ENCODE results near the gene GRWD1. TPM values are rescaled to one million over a fixed set of nuclear protein-coding genes. Genes with fewer than 3 reads are reported as not detected.

Gene GRWD1
- total and polyA plus RNA-seq, 2 experiments from 2014 or later = 25.2 to 33.1 TPM

- no peak overlapping the region for H3K4me3 ChIP-seq
- H3K79me2 ChIP-seq = no peaks in the 10 kb centered on the region
- no peaks in the 10 kb centered on the region for H3K9me3 ChIP-seq (ENCODE audit: low read depth)
- no peaks in the 10 kb centered on the region for H3K4me1 ChIP-seq (ENCODE audit: insufficient read depth)
- no peaks in the 10 kb centered on the region for H3K9me2 ChIP-seq (replicated peaks; ENCODE audit: insufficient read depth)
- 52% methylated on average over 3 of the region's 14 CpGs for WGBS (ENCODE audit: low lambda C conversion rate, missing lambda C conversion rate)
- peak; percentile 84 for DNase-seq (ENCODE audit: low spot score)
- TF ChIP-seq CTCF (IDR thresholded peaks at IDR 0.05; ENCODE audit: poor library complexity) (no peak), EZH2 (IDR thresholded peaks at IDR 0.05; ENCODE audit: borderline replicate concordance) (no peak), EZH2phosphoT487 (IDR thresholded peaks at IDR 0.05; ENCODE audit: low read depth, severe bottlenecking, unreplicated experiment) (no peak)
- H3K27me3 ChIP-seq = no peaks in the 10 kb centered on the region
- peak overlapping the region; percentile 40 for H2AFZ ChIP-seq
- H3K27ac ChIP-seq = no peak overlapping the region
- no peaks in the 10 kb centered on the region for H4K20me1 ChIP-seq (ENCODE audit: insufficient read depth, poor library complexity, severe bottlenecking)
- H3K36me3 ChIP-seq (replicated peaks; ENCODE audit: insufficient read depth, low read depth) = no peaks in the 10 kb centered on the region
- peak overlapping the region; percentile 77 for H3K4me2 ChIP-seq
Measured at GRCh38 chr19:48415395-48415794, 30.4 kb upstream of the GRWD1 start.

- TF ChIP-seq CTCF (IDR thresholded peaks at IDR 0.05; ENCODE audit: poor library complexity) = no peak
- no peak for TF ChIP-seq EZH2phosphoT487 (IDR thresholded peaks at IDR 0.05; ENCODE audit: low read depth, severe bottlenecking, unreplicated experiment)
- TF ChIP-seq EZH2 (IDR thresholded peaks at IDR 0.05; ENCODE audit: borderline replicate concordance) = no peak
- H3K4me3 ChIP-seq = no peak overlapping the region
- H3K9me3 ChIP-seq (ENCODE audit: low read depth) = no peaks in the 10 kb centered on the region
- no peaks in the 10 kb centered on the region for H3K36me3 ChIP-seq (replicated peaks; ENCODE audit: insufficient read depth, low read depth)
- no peak overlapping the region for H2AFZ ChIP-seq
- DNase-seq (ENCODE audit: low spot score) = no peak
- no peaks in the 10 kb centered on the region for H3K9me2 ChIP-seq (replicated peaks; ENCODE audit: insufficient read depth)
- no peaks in the 10 kb centered on the region for H3K4me1 ChIP-seq (ENCODE audit: insufficient read depth)
- no peak overlapping the region for H3K27ac ChIP-seq
- no peaks in the 10 kb centered on the region for H4K20me1 ChIP-seq (ENCODE audit: insufficient read depth, poor library complexity, severe bottlenecking)
- 90% methylated on average over 26 of the region's 30 CpGs for WGBS (ENCODE audit: low lambda C conversion rate, missing lambda C conversion rate)
- no peak overlapping the region for H3K4me2 ChIP-seq
- no peaks in the 10 kb centered on the region for H3K27me3 ChIP-seq
- no peaks in the 10 kb centered on the region for H3K79me2 ChIP-seq
Measured at GRCh38 chr19:48415806-48416221, 30.0 kb upstream of the GRWD1 start.

GRCh38 chr19:48417421-48417820 is 28.4 kb upstream of the GRWD1 start:
- no peaks in the 10 kb centered on the region for H4K20me1 ChIP-seq (ENCODE audit: insufficient read depth, poor library complexity, severe bottlenecking)
- H3K9me2 ChIP-seq (replicated peaks; ENCODE audit: insufficient read depth) = no peaks in the 10 kb centered on the region
- DNase-seq (ENCODE audit: low spot score) = no peak
- no peaks in the 10 kb centered on the region for H3K4me1 ChIP-seq (ENCODE audit: insufficient read depth)
- no peak overlapping the region for H2AFZ ChIP-seq
- 74% methylated on average over 7 of the region's 7 CpGs for WGBS (ENCODE audit: low lambda C conversion rate, missing lambda C conversion rate)
- H3K27ac ChIP-seq = no peak overlapping the region
- TF ChIP-seq EZH2 (IDR thresholded peaks at IDR 0.05; ENCODE audit: borderline replicate concordance) (no peak), EZH2phosphoT487 (IDR thresholded peaks at IDR 0.05; ENCODE audit: low read depth, severe bottlenecking, unreplicated experiment) (no peak), CTCF (IDR thresholded peaks at IDR 0.05; ENCODE audit: poor library complexity) (no peak)
- H3K9me3 ChIP-seq (ENCODE audit: low read depth) = no peaks in the 10 kb centered on the region
- H3K79me2 ChIP-seq = no peaks in the 10 kb centered on the region
- H3K4me3 ChIP-seq = no peak overlapping the region
- H3K27me3 ChIP-seq = no peaks in the 10 kb centered on the region
- no peaks in the 10 kb centered on the region for H3K36me3 ChIP-seq (replicated peaks; ENCODE audit: insufficient read depth, low read depth)
- no peak overlapping the region for H3K4me2 ChIP-seq
